K562 treated with DMSO at 1 percent for 24 hours (cell line): ENCODE results near the gene B3GNT4. TPM values are rescaled to one million over a fixed set of nuclear protein-coding genes. Genes with fewer than 3 reads are reported as not detected.

Experiments
- total RNA-seq: library from RNA; unstranded; fragments of 300-600 nt; gene quantifications from 2 replicates; pipeline ENCODE4 v1.2.3, GENCODE V29; 2022; ENCODE audit warnings: low read depth; ENCODE audit not compliant: insufficient read depth

Gene B3GNT4
- 2.4 and 2.7 TPM in 2 replicates for total RNA-seq

DNA sequence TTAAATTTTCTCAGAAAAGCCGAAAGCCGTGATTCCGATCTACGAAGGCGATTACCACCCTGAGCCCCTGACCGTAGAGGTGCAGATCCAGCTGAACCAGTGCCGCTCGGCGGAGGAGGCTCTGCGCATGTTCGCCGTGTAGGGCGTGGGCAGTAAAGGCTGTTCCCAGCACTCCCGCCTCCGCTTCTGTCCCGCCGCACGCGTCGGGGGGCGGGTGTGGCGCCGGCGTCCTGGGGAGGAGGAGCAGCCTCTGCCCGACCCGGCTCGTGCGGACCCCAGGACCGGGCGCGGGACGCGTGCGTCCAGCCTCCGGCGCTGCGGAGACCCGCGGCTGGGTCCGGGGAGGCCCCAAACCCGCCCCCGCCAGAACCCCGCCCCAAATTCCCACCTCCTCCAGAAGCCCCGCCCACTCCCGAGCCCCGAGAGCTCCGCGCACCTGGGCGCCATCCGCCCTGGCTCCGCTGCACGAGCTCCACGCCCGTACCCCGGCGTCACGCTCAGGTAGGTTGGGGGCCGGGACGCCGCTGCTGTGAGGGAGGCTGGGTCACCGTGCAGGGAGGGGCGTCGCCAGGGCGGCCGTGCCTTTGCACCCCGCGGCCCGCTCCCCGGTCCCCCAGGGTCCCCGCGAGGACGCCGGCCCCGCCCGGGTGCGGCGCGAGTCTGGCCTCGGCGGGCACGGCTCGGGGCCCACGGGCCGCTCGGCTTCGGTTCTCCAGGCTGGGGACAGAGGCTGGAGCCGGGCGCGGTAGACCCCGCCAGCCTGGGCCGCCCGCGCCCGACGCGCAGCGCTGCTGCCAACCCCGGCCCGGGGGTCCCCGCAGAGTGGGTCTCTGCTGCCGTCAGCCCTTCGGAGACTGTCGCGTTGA, at the start of gene B3GNT4:
B3GNT4 (plus strand) TSS at position 409 of the 866 bp plus-strand sequence. CDS start 910 bp downstream, outside the sequence.

GRCh38 chr12:122174155-122174845, 29.2 kb upstream of the B3GNT4 start, which contains the start of gene IL31:
Gene IL31, minus strand, starts transcription at chr12:122174221. Its CDS starts 49 bp downstream, at chr12:122174172.

DNA sequence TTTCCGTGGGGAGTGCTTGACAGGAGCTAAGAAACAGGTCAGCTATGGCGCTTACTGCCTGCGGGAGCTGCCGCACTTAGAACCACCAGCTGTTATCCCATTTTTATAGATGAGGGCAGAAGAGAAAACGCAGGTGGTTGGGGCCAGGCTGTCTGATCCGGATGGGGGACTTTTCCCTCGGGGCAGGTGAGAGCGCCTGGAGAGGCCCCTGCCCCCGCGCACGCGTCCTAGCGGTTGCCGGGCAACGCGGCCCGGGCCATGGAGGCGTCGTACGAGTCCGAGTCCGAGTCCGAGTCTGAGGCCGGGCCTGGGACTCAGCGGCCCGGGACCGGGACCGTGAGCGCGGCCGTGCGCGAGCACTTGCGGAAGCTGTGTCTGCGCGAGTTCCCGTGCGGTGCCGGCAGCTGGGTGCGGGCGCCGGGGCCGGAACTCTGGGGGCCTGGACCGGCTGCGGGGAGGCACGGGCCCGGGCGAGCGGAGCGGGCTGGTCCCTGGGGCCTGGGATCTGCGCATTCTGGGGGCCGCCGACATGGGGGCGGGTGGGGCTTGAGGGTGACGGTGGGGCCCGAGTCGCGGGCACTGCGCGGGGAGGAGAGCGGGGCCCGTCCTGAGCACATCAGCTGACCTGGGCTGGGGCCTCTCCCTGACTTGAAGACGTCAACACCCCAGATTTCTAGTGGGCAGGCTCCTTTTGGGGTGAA, 20.5 kb upstream of the B3GNT4 start, which contains the start of gene LRRC43:
LRRC43 (plus strand) TSS at position 237 of the 701 bp plus-strand sequence; CDS start at position 259, 22 bp downstream.

DNA sequence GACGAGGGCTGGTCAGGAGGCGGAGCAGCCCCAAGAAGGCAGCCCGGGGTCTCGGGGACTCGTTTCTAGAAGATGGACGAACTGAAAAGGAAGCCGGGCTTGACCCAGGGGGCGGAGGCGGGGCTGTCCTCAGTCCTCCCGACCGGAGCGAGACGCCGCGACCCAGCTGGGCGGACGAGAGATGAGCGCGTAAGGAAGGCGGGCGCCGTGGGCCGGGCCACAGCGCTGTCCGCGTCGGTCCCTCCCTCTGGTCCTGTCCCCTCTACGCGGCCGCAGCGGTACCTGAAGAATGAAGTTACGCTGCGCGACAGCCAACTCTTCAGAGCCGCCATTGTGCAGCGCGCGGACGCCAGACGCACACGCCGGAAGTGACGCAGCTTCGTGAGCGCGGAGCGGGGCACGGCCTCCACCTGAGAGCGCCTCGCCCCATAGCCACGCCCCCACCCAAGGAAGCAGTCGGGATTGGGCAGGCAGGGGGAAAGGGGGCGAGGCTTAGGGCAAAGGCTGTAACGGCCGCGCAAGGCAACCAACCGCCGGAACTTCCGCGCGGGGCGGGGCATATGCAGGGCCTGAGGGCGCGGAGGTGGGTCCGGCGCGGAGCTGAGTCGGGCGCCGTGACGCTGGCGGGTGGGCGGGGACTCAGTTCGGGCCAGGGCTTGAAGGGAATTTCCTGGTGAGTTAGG, 22.3 kb downstream of the B3GNT4 start, which contains the start of gene DIABLO:
DIABLO (minus strand) TSS at position 370 of the 683 bp plus-strand sequence; CDS start at position 332, 38 bp downstream.

Other genes with a start within 250 kb of the B3GNT4 start
- 22.3 and 24.8 TPM in 2 replicates for gene BCL7A, start 181.8 kb upstream of the B3GNT4 start, total RNA-seq
- 36.3 and 36.7 TPM in 2 replicates for gene MLXIP, start 125.0 kb upstream of the B3GNT4 start, total RNA-seq
- not detected in 2 replicates for gene IL31, start 29.5 kb upstream of the B3GNT4 start, total RNA-seq
- gene LRRC43, start 20.6 kb upstream of the B3GNT4 start, total RNA-seq = not detected in 2 replicates
- 63.3 and 68.8 TPM in 2 replicates for gene DIABLO, start 22.3 kb downstream of the B3GNT4 start, total RNA-seq
- 16.3 and 19.9 TPM in 2 replicates for gene VPS33A, start 62.8 kb downstream of the B3GNT4 start, total RNA-seq
- gene CLIP1, start 219.0 kb downstream of the B3GNT4 start, total RNA-seq = 28.9 and 35.3 TPM in 2 replicates